A673 (cell line): ENCODE data around the gene MFSD6.

Experiments
- EZH2 ChIP-seq: fragments of 200-600 bp; sonication (generic); IDR thresholded peaks from 2 replicates; pipeline ENCODE4 v1.6.1; 2017; ENCODE audit warnings: borderline replicate concordance, low read depth, mild to moderate bottlenecking, mixed read lengths, antibody characterized with exemption, low read length; ENCODE audit not compliant: poor library complexity, severe bottlenecking
- TF ChIP-seq, protein P1 (sequence below): fragments of 300-800, 200-600 bp; sonication (generic); conservative IDR thresholded peaks from 2 replicates; pipeline ENCODE4 v1.5.1; 2017; ENCODE audit warnings: low read depth, mild to moderate bottlenecking, antibody characterized with exemption, low read length, moderate library complexity, mixed read lengths

DNA sequence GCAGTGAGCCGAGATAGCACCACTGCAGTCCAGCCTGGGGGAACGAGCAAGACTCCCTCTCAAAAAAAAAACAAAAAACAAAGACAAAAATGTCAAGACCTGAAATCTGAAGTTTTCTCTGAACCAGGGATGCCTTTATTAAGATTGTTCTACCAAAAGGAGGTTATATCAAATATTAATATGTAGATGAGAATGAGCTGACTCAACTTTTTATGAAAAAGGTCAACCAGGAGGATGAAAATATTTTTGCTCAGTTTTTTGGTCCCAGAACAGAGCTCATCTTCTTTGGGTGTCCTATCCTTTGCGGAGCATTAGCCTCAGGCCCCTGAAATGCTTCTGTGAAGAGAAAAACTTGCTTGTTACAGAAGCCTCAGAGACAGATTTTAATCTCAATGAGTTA, 82.3 kb downstream of the MFSD6 start:
- TF ChIP-seq EZH2: no peak
- TF ChIP-seq, protein P1, sequence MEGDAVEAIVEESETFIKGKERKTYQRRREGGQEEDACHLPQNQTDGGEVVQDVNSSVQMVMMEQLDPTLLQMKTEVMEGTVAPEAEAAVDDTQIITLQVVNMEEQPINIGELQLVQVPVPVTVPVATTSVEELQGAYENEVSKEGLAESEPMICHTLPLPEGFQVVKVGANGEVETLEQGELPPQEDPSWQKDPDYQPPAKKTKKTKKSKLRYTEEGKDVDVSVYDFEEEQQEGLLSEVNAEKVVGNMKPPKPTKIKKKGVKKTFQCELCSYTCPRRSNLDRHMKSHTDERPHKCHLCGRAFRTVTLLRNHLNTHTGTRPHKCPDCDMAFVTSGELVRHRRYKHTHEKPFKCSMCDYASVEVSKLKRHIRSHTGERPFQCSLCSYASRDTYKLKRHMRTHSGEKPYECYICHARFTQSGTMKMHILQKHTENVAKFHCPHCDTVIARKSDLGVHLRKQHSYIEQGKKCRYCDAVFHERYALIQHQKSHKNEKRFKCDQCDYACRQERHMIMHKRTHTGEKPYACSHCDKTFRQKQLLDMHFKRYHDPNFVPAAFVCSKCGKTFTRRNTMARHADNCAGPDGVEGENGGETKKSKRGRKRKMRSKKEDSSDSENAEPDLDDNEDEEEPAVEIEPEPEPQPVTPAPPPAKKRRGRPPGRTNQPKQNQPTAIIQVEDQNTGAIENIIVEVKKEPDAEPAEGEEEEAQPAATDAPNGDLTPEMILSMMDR: no peak
